Measurements from ENCODE around the gene ETNPPL.

The ETNPPL gene

DNA sequence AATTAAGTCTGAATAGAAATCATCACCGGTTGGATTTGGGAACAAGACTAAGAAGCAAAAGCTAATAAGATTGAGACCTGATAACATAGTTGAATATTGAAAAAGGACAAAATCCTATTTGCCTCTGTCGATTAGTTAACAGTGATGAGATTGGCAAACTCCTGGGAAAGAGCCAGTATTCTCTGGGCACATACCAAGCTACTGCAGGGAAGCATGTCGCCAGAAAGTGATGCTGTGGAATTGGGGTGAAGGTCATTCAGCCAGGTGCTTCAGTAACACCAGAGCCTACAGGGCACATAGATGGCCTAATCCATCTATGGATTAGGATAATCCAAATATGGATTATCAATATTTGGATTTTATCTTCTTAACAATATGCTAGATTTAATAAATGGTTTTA lies 68.4 kb downstream of the ETNPPL start:
- no peak for ATAC-seq

DNA sequence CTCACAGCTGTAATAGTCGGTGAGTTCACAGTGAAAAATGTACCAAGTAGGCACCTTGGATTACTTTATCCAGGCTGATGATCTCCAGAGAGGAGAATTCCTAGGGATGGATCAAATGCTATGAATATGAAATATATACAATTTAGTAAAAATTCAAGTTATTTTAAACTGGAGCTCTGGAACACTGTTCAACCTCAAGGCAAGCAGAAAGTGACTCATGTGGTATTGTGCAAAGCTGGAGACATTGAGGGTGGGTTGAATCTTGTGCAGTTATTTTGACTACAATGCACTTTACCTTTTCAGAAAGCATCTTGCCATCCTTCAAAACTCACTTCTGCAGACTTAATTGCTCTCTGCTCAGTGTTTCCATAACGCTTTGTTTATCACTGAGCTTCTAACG lies 69.0 kb downstream of the ETNPPL start:
- ATAC-seq, result no peak

DNA sequence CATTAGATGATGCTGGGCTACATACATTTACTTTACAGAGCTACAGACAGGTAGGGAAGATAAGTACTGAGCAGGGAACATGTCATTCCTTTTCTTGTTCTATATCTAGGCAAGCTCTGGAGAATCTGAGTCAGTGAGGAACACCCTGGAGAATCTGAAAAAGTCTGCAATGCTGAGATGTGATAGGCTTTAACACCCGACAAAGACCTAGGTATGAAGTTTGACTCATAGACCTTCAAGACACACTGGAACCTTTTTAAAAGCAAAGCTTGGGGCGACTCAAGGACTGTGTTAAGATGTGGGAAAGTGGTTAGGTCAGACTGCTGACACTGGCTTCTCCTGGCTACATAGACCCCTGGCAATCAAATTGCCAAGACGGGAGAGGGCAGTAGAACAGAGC lies 69.6 kb downstream of the ETNPPL start:
- no peak for ATAC-seq
